ENCODE results near the gene SPATS2. TPM values are rescaled to one million over a fixed set of nuclear protein-coding genes. Genes with fewer than 3 reads are reported as not detected.
"Not testable (repeated sequence)": the region's sequence is repeated elsewhere in the genome, so short reads cannot be mapped to it uniquely, and the experiment has no call there.

The SPATS2 gene
- total RNA-seq, 1 donor from 2014 or later = 18.2 TPM

- Histone ChIP-seq H3K36me3 (ENCODE audit: control insufficient read depth, insufficient read depth, low read length) (no peaks in the 10 kb centered on the region), H3K4me3 (ENCODE audit: low read depth, low read length) (no peak overlapping the region), H3K27me3 (ENCODE audit: control insufficient read depth, insufficient read depth, low read length) (no peaks in the 10 kb centered on the region)
- TF ChIP-seq, protein P1, sequence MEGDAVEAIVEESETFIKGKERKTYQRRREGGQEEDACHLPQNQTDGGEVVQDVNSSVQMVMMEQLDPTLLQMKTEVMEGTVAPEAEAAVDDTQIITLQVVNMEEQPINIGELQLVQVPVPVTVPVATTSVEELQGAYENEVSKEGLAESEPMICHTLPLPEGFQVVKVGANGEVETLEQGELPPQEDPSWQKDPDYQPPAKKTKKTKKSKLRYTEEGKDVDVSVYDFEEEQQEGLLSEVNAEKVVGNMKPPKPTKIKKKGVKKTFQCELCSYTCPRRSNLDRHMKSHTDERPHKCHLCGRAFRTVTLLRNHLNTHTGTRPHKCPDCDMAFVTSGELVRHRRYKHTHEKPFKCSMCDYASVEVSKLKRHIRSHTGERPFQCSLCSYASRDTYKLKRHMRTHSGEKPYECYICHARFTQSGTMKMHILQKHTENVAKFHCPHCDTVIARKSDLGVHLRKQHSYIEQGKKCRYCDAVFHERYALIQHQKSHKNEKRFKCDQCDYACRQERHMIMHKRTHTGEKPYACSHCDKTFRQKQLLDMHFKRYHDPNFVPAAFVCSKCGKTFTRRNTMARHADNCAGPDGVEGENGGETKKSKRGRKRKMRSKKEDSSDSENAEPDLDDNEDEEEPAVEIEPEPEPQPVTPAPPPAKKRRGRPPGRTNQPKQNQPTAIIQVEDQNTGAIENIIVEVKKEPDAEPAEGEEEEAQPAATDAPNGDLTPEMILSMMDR (IDR thresholded peaks at IDR 0.05; ENCODE audit: insufficient read depth, low read length, poor library complexity, severe bottlenecking) = no peak
- DNase-seq (ENCODE audit: low read depth) = no peak
These were observed 134.6 kb downstream of the SPATS2 start for GRCh38 chr12:49501895-49502294.

DNA sequence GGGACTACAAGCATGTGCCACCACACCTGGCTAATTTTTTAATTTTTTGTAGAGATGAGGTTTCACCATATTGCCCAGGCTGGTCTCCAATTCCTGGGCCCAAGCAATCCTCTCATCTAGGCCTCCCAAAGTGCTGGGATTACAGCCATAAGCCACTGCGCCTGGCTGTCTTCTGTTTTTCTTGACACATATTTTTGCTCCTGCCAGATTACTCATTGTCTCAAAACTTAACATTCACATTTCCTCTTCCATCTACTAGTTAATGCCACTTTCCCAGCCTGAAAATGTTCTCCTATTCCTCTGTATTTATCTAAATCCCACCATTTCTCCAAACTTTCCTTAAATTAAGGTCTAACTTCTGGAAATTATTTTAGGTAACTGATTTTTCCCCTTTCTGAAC, 135.3 kb downstream of the SPATS2 start:
- H3K36me3 ChIP-seq (ENCODE audit: control insufficient read depth, insufficient read depth, low read length) = no peaks in the 10 kb centered on the region
- H3K27me3 ChIP-seq (ENCODE audit: control insufficient read depth, insufficient read depth, low read length) = no peaks in the 10 kb centered on the region
- TF ChIP-seq, protein P1 (IDR thresholded peaks at IDR 0.05; ENCODE audit: insufficient read depth, low read length, poor library complexity, severe bottlenecking) = no peak
- H3K4me3 ChIP-seq (ENCODE audit: low read depth, low read length) = no peak overlapping the region
- no peak for DNase-seq (ENCODE audit: low read depth)

- TF ChIP-seq, protein P1 (IDR thresholded peaks at IDR 0.05; ENCODE audit: insufficient read depth, low read length, poor library complexity, severe bottlenecking) = no peak
- Histone ChIP-seq H3K4me3 (ENCODE audit: low read depth, low read length) (no peak overlapping the region), H3K27me3 (ENCODE audit: control insufficient read depth, insufficient read depth, low read length) (no peaks in the 10 kb centered on the region), H3K36me3 (ENCODE audit: control insufficient read depth, insufficient read depth, low read length) (no peaks in the 10 kb centered on the region)
- peak; percentile 80 for DNase-seq (ENCODE audit: low read depth)
These were observed 136.5 kb downstream of the SPATS2 start for GRCh38 chr12:49503674-49504180.

DNA sequence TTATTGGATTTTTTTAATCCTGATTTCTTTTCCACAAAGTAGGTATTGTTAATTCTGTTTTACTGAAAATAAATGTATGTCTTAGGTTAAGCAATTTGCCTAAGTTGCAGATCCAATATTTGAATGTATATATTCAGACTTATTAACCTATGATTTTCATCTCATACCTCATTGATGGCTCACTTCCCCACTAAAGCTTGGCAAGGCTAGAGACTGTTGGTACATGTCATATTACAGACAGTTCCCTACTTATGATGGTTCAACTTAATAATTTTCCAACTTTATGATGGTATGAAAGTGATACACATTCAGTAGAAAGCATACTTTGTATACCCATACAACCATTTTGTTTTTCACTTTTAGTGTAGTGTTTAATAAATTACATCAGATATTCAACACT, 138.4 kb downstream of the SPATS2 start:
- Histone ChIP-seq H3K4me3 (ENCODE audit: low read depth, low read length) (no peak overlapping the region), H3K27me3 (ENCODE audit: control insufficient read depth, insufficient read depth, low read length) (no peaks in the 10 kb centered on the region), H3K36me3 (ENCODE audit: control insufficient read depth, insufficient read depth, low read length) (no peaks in the 10 kb centered on the region)
- TF ChIP-seq, protein P1 (IDR thresholded peaks at IDR 0.05; ENCODE audit: insufficient read depth, low read length, poor library complexity, severe bottlenecking) = no peak
- DNase-seq (ENCODE audit: low read depth) = no peak

GRCh38 chr12:49507139-49507538, 139.9 kb downstream of the SPATS2 start:
- TF ChIP-seq, protein P1 (IDR thresholded peaks at IDR 0.05; ENCODE audit: insufficient read depth, low read length, poor library complexity, severe bottlenecking) = no peak
- Histone ChIP-seq H3K27me3 (ENCODE audit: control insufficient read depth, insufficient read depth, low read length) (no peaks in the 10 kb centered on the region), H3K4me3 (ENCODE audit: low read depth, low read length) (no peak overlapping the region), H3K36me3 (ENCODE audit: control insufficient read depth, insufficient read depth, low read length) (no peaks in the 10 kb centered on the region)
- peak; percentile 69 for DNase-seq (ENCODE audit: low read depth)

GRCh38 chr12:49509681-49510080, 142.4 kb downstream of the SPATS2 start:
- H3K36me3 ChIP-seq (ENCODE audit: control insufficient read depth, insufficient read depth, low read length); H3K27me3 ChIP-seq (ENCODE audit: control insufficient read depth, insufficient read depth, low read length); DNase-seq (ENCODE audit: low read depth); H3K4me3 ChIP-seq (ENCODE audit: low read depth, low read length): not testable (repeated sequence)
